ENCODE results near the gene TWIST2.

DNA sequence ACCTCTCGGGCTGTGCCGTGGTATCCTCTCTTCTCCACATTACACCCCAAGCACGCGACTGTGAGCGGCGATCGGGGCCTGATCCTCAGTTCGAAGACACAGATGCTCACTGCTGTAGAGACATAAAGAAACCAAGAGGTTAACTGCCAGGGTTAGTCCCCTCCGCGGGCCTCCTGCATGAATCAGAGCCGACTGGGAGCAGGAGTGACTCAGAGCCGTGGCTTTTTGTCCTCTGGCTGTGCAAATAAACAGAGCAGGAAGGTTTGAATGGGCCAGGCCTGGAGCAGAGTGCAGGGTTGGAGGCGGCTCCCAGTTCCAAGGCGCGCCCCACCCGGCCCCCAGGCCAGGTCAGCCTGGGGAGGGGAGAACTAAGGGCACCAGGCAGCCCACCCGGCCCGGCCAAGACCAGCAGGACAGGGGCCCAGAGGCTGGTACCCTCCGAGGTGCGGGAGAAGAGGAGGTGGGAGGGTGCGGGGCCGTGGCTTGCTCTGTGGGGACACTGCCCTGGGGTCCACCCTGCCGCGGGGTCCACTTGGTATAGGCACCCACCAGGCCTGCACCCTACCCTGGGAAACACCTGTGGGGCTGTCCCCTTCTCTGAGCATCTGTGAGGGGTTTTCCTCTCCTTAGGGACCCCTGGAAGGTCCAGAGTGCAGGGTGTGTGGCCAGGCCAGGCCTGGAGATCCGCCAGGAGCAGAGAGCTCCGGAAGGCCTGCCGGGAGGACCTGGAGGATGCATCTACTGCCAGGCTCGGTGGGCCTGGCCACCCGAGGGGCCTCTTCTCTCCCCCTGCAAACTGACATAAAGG lies 16.5 kb downstream of the TWIST2 start:
- TF ChIP-seq, protein P1, sequence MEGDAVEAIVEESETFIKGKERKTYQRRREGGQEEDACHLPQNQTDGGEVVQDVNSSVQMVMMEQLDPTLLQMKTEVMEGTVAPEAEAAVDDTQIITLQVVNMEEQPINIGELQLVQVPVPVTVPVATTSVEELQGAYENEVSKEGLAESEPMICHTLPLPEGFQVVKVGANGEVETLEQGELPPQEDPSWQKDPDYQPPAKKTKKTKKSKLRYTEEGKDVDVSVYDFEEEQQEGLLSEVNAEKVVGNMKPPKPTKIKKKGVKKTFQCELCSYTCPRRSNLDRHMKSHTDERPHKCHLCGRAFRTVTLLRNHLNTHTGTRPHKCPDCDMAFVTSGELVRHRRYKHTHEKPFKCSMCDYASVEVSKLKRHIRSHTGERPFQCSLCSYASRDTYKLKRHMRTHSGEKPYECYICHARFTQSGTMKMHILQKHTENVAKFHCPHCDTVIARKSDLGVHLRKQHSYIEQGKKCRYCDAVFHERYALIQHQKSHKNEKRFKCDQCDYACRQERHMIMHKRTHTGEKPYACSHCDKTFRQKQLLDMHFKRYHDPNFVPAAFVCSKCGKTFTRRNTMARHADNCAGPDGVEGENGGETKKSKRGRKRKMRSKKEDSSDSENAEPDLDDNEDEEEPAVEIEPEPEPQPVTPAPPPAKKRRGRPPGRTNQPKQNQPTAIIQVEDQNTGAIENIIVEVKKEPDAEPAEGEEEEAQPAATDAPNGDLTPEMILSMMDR (conservative IDR thresholded peaks at IDR 0.05) = no peak
- no peak for TF ChIP-seq EZH2 (IDR thresholded peaks at IDR 0.05; ENCODE audit: low read depth)
